Mucosa of descending colon (tissue), 3 donors: ENCODE measurements around the gene FAM174B. TPM values are rescaled to one million over a fixed set of nuclear protein-coding genes. Genes with fewer than 3 reads are reported as not detected.

Source experiments
- ATAC-seq: fragments of 200-7000 bp; cut with Tn5 transposase; one replicate; pipeline ENCODE4 v1.9.1; 2020; ENCODE audit warnings: mild to moderate bottlenecking, moderate library complexity
- DNase-seq, 3 donors: peaks; one replicate each; pipeline ENCODE4 v3.0.0-alpha.2; 2020
- H3K36me3 ChIP-seq: fragments of 200-600 bp; one replicate; pipeline ENCODE4 v1.8.0; 2021; ENCODE audit warnings: low read depth, mild to moderate bottlenecking
- H3K4me1 ChIP-seq: fragments of 200-600 bp; one replicate; pipeline ENCODE4 v1.8.0; 2021; ENCODE audit warnings: low read depth, mild to moderate bottlenecking
- H3K4me3 ChIP-seq: fragments of 200-600 bp; one replicate; pipeline ENCODE4 v1.8.0; 2021; ENCODE audit warnings: mild to moderate bottlenecking
- H3K9me3 ChIP-seq: fragments of 200-600 bp; one replicate; pipeline ENCODE4 v1.8.0; 2021; ENCODE audit warnings: mild to moderate bottlenecking
- CTCF ChIP-seq: fragments of 200-600 bp; IDR thresholded peaks from one replicate; pipeline ENCODE4 v1.8.0; 2022; ENCODE audit warnings: antibody characterized with exemption, mild to moderate bottlenecking
- intact Hi-C, 2 donors: fragments of 100-400 bp; cut with DNase I in 1 of 2; cut with micrococcal nuclease in 1 of 2; formaldehyde crosslinking; loops; one replicate each; pipeline versions ENCODE4 v1.11.0 to v1.11.1; 2022; cut with DNase I, micrococcal nuclease
- long read RNA-seq, 2 donors: library from polyadenylated mRNA; unstranded; transcript quantifications; one replicate each; pipeline ENCODE4 v2.0.0, GENCODE V29; 2019 to 2021
- total RNA-seq, 3 donors: library from RNA; stranded (reverse); fragmentation: NEBNext Ultra II Directional in 2 of 3; extraction: Animal tissue kit (Norgen Biotek cat#: 25700) in 2 of 3; gene quantifications; one replicate each; pipeline versions ENCODE4 v1.2.1 to v1.2.4, GENCODE V29; 2021 to 2023
- donor health status: DM: no; HTN: no; CAD: no; lungs with moderate emphysema.
- donor health status: DM: no; HTN: no; CAD: no.
- donor health status: DM: no; HTN: yes; CAD: no.

FAM174B gene
- 10 to 100 TPM; 14.7 to 30.5 (median 28.5) TPM for total RNA-seq
- long read RNA-seq, donor 1, transcript FAM174B-201 (3 exons, 2,792 nt), result major isoform, 24 of 30 reads
- long read RNA-seq, donor 1, partial matches to known transcripts, result 0 of 30 reads
- long read RNA-seq, donor 1, other reads (novel, unspliced or antisense), result 6 of 30 reads
- long read RNA-seq, donor 2, transcript FAM174B-201 (3 exons, 2,792 nt), result major isoform, 8 of 12 reads
- long read RNA-seq, donor 2, partial matches to known transcripts, result 0 of 12 reads
- long read RNA-seq, donor 2, other reads (novel, unspliced or antisense), result 3 of 12 reads

- intact Hi-C loops, result no loop called here
- peaks cover 17% of the 10 kb centered on the region for H3K4me1 ChIP-seq
- no peaks in the 10 kb centered on the region for H3K36me3 ChIP-seq
- peak within 1 kb of the TSS; percentile 12 for H3K4me3 ChIP-seq
- no peak for TF ChIP-seq CTCF
- ATAC-seq (peak; percentile 79), DNase-seq (peak; percentile 59 to 72 (median 71))
- H3K9me3 ChIP-seq, result no peaks in the 10 kb centered on the region
Observed at GRCh38 chr15:92655178-92655995, at the start of gene FAM174B. TSS of gene FAM174B (minus strand) at chr15:92655775.

GRCh38 chr15:92696096-92696495 is 40.5 kb upstream of the FAM174B start:
- DNase-seq, result no peak
- Histone ChIP-seq H3K36me3 (no peaks in the 10 kb centered on the region), H3K4me1 (no peaks in the 10 kb centered on the region), H3K4me3 (no peak overlapping the region), H3K9me3 (peaks cover 5% of the 10 kb centered on the region)
- TF ChIP-seq CTCF, result no peak
- no peak for ATAC-seq
- intact Hi-C loops, result no loop called here

- no peak for TF ChIP-seq CTCF
- Histone ChIP-seq H3K36me3 (no peaks in the 10 kb centered on the region), H3K9me3 (no peaks in the 10 kb centered on the region), H3K4me1 (no peaks in the 10 kb centered on the region), H3K4me3 (no peak overlapping the region)
- intact Hi-C loops, result no loop called here
- peak in 1 of 3 donors; percentile 13 for DNase-seq
- peak; percentile 12 for ATAC-seq
Observed at GRCh38 chr15:92693691-92694331, 38.2 kb upstream of the FAM174B start.

- TF ChIP-seq CTCF, result no peak
- intact Hi-C loops, result no loop called here
- DNase-seq (no peak), ATAC-seq (no peak)
- no peak overlapping the region for H3K4me3 ChIP-seq
- no peaks in the 10 kb centered on the region for H3K4me1 ChIP-seq
- no peaks in the 10 kb centered on the region for H3K36me3 ChIP-seq
- H3K9me3 ChIP-seq, result no peaks in the 10 kb centered on the region
Observed at GRCh38 chr15:92690395-92690794, 34.8 kb upstream of the FAM174B start.

- intact Hi-C loops, result loop anchor here (10.0 kb wide), 1 partner anchor 163 kb away; no protein-coding TSS in a partner anchor
- Histone ChIP-seq H3K36me3 (no peaks in the 10 kb centered on the region), H3K4me1 (no peaks in the 10 kb centered on the region), H3K9me3 (no peaks in the 10 kb centered on the region), H3K4me3 (no peak overlapping the region)
- no peak for DNase-seq
- no peak for TF ChIP-seq CTCF
- no peak for ATAC-seq
Observed at GRCh38 chr15:92687746-92688145, 32.2 kb upstream of the FAM174B start.
